GM19193 (cell line): Measurements from ENCODE around the gene SBF1.

Source experiments
- POLR2A ChIP-seq: IDR thresholded peaks from 4 replicates; pipeline ENCODE4 v1.6.1; 2011; ENCODE audit not compliant: insufficient read depth, insufficient read length; ENCODE audit errors: extremely low read depth

Gene SBF1

GRCh38 chr22:50440544-50441249 is 34.1 kb downstream of the SBF1 start:
- no peak for TF ChIP-seq POLR2A

GRCh38 chr22:50439871-50440331 is 34.9 kb downstream of the SBF1 start:
- TF ChIP-seq POLR2A: no peak

- TF ChIP-seq POLR2A: no peak
Measured at GRCh38 chr22:50439314-50439870, 35.4 kb downstream of the SBF1 start.

- TF ChIP-seq POLR2A: no peak
Measured at GRCh38 chr22:50438305-50439275, 36.2 kb downstream of the SBF1 start.

- no peak for TF ChIP-seq POLR2A
Measured at GRCh38 chr22:50437511-50438304, 37.1 kb downstream of the SBF1 start.

- TF ChIP-seq POLR2A: no peak
Measured at GRCh38 chr22:50436841-50437341, 37.9 kb downstream of the SBF1 start.

GRCh38 chr22:50436015-50436830 is 38.6 kb downstream of the SBF1 start:
- no peak for TF ChIP-seq POLR2A

- TF ChIP-seq POLR2A: no peak
Measured at GRCh38 chr22:50435291-50436014, 39.4 kb downstream of the SBF1 start.

- no peak for TF ChIP-seq POLR2A
Measured at GRCh38 chr22:50434849-50435248, 40.0 kb downstream of the SBF1 start.

- TF ChIP-seq POLR2A: no peak
Measured at GRCh38 chr22:50432131-50432876, 42.5 kb downstream of the SBF1 start.

- no peak for TF ChIP-seq POLR2A
Measured at GRCh38 chr22:50425179-50425916, 49.5 kb downstream of the SBF1 start.

- TF ChIP-seq POLR2A: no peak
Measured at GRCh38 chr22:50423956-50424355, 50.9 kb downstream of the SBF1 start.
